Esophagus squamous epithelium (tissue), 5 donors: ENCODE data around the gene PTCHD4. TPM values are rescaled to one million over a fixed set of nuclear protein-coding genes. Genes with fewer than 3 reads are reported as not detected.

Source experiments
- DNase-seq: peaks from one replicate; lab custom pipeline; 2025; lab: John Stamatoyannopoulos, UW
- H3K27ac ChIP-seq, 4 donors: fragments of 200-600 bp; sonication (generic); one replicate each; pipeline ENCODE4 v1.5.1; 2016 to 2019; ENCODE audit warnings: mild to moderate bottlenecking in 1 of 4
- H3K27me3 ChIP-seq, 4 donors: fragments of 200-600 bp; sonication (generic); 1 replicate in 3 of 4; 2 replicates in 1 of 4; pipeline versions ENCODE4 v1.5.1 to v1.6.0; 2017 to 2021; ENCODE audit warnings: antibody characterized with exemption in 1 of 4
- H3K36me3 ChIP-seq, 3 donors: fragments of 200-600 bp; sonication (generic); one replicate each; pipeline ENCODE4 v1.5.1; 2016 to 2019
- H3K4me1 ChIP-seq, 3 donors: fragments of 200-600 bp; sonication (generic); one replicate each; pipeline ENCODE4 v1.5.1; 2017 to 2019
- H3K4me3 ChIP-seq, 4 donors: fragments of 200-600 bp; sonication (generic); 1 replicate in 3 of 4; 2 replicates in 1 of 4; pipeline ENCODE4 v1.5.1; 2016 to 2019; ENCODE audit warnings: mild to moderate bottlenecking in 2 of 4, moderate library complexity in 1 of 4
- H3K9me3 ChIP-seq, 3 donors: fragments of 200-600 bp; sonication (generic); one replicate each; pipeline ENCODE4 v1.5.1; 2016 to 2019
- POLR2A ChIP-seq, 4 donors: fragments of 450-650 bp; IDR thresholded peaks; one replicate each; pipeline ENCODE4 v1.6.1; 2017; ENCODE audit warnings: antibody characterized with exemption in 4 of 4, mild to moderate bottlenecking in 4 of 4, moderate library complexity in 3 of 4
- WGBS, 2 donors: methylation state at CpG; one replicate each; pipeline ENCODE4 v1.1.5; 2018; 5-methylcytosine and 5-hydroxymethylcytosine counted together
- intact Hi-C: fragments of 100-400 bp; cut with DNase I; formaldehyde crosslinking; loops from one replicate; pipeline ENCODE4 v1.15.0; 2022
- total RNA-seq, 4 donors: library from RNA; depleted of rRNA; stranded (reverse); fragments of >200 nt; gene quantifications; one replicate each; pipeline ENCODE4 v1.1.0, GENCODE V29; 2016
- TF ChIP-seq, protein P1 (sequence below), 6 experiments: fragments of 450-650 bp in 4 of 6; fragments of 200-600 bp in 2 of 6; sonication (generic) in 2 of 6; IDR thresholded peaks; one replicate each; pipeline ENCODE4 v1.5.1; 2016 to 2019; ENCODE audit warnings: antibody characterized with exemption in 6 of 6, mild to moderate bottlenecking in 4 of 6, moderate library complexity in 4 of 6
- donor health status: DM: yes; HTN: yes; CAD: no.

The PTCHD4 gene
- under 1 TPM in 2 of 4 donors, not detected in 2; 0.19 to 0.22 TPM for total RNA-seq

- intact Hi-C loops, result no loop called here
- no peaks in the 10 kb centered on the region for H3K27me3 ChIP-seq
- no peaks in the 10 kb centered on the region for H3K9me3 ChIP-seq
- DNase-seq, result no peak
- peak within 1 kb of the TSS in 3 of 4 donors; percentile 26 to 52 (median 28) for H3K27ac ChIP-seq
- peaks cover 0 to 24% (median 0%) of the 10 kb centered on the region in 3 donors for H3K4me1 ChIP-seq
- H3K4me3 ChIP-seq, result peak within 1 kb of the TSS in 1 of 4 donors; percentile 55
- WGBS, 2 donors, result 22 to 25% methylated on average over 1 of the region's 1 CpG
- no peaks in the 10 kb centered on the region for H3K36me3 ChIP-seq
- TF ChIP-seq, protein P1, sequence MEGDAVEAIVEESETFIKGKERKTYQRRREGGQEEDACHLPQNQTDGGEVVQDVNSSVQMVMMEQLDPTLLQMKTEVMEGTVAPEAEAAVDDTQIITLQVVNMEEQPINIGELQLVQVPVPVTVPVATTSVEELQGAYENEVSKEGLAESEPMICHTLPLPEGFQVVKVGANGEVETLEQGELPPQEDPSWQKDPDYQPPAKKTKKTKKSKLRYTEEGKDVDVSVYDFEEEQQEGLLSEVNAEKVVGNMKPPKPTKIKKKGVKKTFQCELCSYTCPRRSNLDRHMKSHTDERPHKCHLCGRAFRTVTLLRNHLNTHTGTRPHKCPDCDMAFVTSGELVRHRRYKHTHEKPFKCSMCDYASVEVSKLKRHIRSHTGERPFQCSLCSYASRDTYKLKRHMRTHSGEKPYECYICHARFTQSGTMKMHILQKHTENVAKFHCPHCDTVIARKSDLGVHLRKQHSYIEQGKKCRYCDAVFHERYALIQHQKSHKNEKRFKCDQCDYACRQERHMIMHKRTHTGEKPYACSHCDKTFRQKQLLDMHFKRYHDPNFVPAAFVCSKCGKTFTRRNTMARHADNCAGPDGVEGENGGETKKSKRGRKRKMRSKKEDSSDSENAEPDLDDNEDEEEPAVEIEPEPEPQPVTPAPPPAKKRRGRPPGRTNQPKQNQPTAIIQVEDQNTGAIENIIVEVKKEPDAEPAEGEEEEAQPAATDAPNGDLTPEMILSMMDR (IDR thresholded peaks at IDR 0.05), result no peak
- no peak for TF ChIP-seq POLR2A (IDR thresholded peaks at IDR 0.05)
These were observed at the start of gene PTCHD4 for GRCh38 chr6:48111143-48111506. TSS of gene PTCHD4 (minus strand) at chr6:48111197. CDS start at chr6:48068957, 42,240 bp downstream.

GRCh38 chr6:48151142-48151541, 40.1 kb upstream of the PTCHD4 start:
- intact Hi-C loops, result no loop called here
- no peak for DNase-seq
- no peaks in the 10 kb centered on the region for H3K36me3 ChIP-seq
- H3K9me3 ChIP-seq, result peaks cover 0 to 17% (median 8%) of the 10 kb centered on the region in 3 donors
- no peak overlapping the region for H3K4me3 ChIP-seq
- H3K4me1 ChIP-seq, result no peaks in the 10 kb centered on the region
- H3K27me3 ChIP-seq, result no peaks in the 10 kb centered on the region
- 73 to 81% methylated on average over 2 of the region's 2 CpGs for WGBS, 2 donors
- TF ChIP-seq, protein P1 (IDR thresholded peaks at IDR 0.05), result no peak
- TF ChIP-seq POLR2A (IDR thresholded peaks at IDR 0.05), result no peak
- no peak overlapping the region for H3K27ac ChIP-seq

- Histone ChIP-seq H3K9me3 (peaks cover 0 to 17% (median 8%) of the 10 kb centered on the region in 3 donors), H3K27ac (no peak overlapping the region), H3K36me3 (no peaks in the 10 kb centered on the region), H3K4me3 (no peak overlapping the region), H3K27me3 (no peaks in the 10 kb centered on the region), H3K4me1 (no peaks in the 10 kb centered on the region)
- TF ChIP-seq POLR2A (IDR thresholded peaks at IDR 0.05), result no peak
- TF ChIP-seq, protein P1 (IDR thresholded peaks at IDR 0.05), result no peak
- no CpG with 5 or more reads among the region's 2 CpGs for WGBS, 2 donors
- no peak for DNase-seq
- intact Hi-C loops, result no loop called here
These were observed 39.7 kb upstream of the PTCHD4 start for GRCh38 chr6:48150701-48151100.

DNA sequence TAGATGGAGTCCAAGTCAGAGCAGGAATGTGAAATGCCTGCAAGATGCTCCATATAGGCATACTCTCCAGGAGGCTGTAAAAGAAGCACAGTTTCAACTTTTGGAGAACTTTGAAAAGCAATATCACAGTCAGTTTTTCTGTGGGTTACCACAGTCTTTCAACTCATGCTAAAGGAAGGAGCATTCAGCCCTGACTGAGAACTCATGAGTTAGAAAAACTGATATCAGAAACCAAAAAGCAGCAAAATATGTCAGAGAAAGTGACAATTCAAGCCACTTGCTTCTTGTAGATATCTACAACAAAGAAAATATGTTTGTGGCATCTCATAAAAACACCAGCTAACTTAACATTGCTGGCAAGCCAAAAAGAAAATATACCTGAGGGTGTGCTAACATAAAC, 36.1 kb upstream of the PTCHD4 start:
- Histone ChIP-seq H3K27ac (no peak overlapping the region), H3K36me3 (no peaks in the 10 kb centered on the region), H3K4me1 (peaks cover 0 to 2% (median 0%) of the 10 kb centered on the region in 3 donors), H3K27me3 (no peaks in the 10 kb centered on the region), H3K4me3 (no peak overlapping the region), H3K9me3 (peaks cover 0 to 1% (median 0%) of the 10 kb centered on the region in 3 donors)
- TF ChIP-seq POLR2A (IDR thresholded peaks at IDR 0.05), result no peak
- TF ChIP-seq, protein P1 (IDR thresholded peaks at IDR 0.05), result no peak
- DNase-seq, result no peak
- intact Hi-C loops, result no loop called here

GRCh38 chr6:48144021-48144420, 33.0 kb upstream of the PTCHD4 start:
- H3K9me3 ChIP-seq, result no peaks in the 10 kb centered on the region
- DNase-seq, result no peak
- no peak overlapping the region for H3K27ac ChIP-seq
- no peaks in the 10 kb centered on the region for H3K36me3 ChIP-seq
- TF ChIP-seq, protein P1 (IDR thresholded peaks at IDR 0.05), result no peak
- TF ChIP-seq POLR2A (IDR thresholded peaks at IDR 0.05), result no peak
- intact Hi-C loops, result no loop called here
- peaks cover 0 to 8% (median 0%) of the 10 kb centered on the region in 3 donors for H3K4me1 ChIP-seq
- H3K27me3 ChIP-seq, result no peaks in the 10 kb centered on the region
- no peak overlapping the region for H3K4me3 ChIP-seq
- WGBS, 2 donors, result 48 to 73% methylated on average over 3 of the region's 3 CpGs
